Calu3 (cell line): ENCODE measurements around the gene KMT5C. TPM values are rescaled to one million over a fixed set of nuclear protein-coding genes. Genes with fewer than 3 reads are reported as not detected.
A peak's percentile ranks its signal among the peaks of the same experiment; 100 is the strongest.

Source experiments
- BruUV-seq: library from RNA; stranded (reverse); fragments of 400-500 nt; replicated peaks from 2 replicates; lab custom pipeline; 2021; lab: Mats Ljungman, UMichigan
- CTCF ChIA-PET: fragments of 300-600 bp; sonication (Branson Sonifier 250); formaldehyde crosslinking; loops from one replicate; lab custom pipeline; 2022; ENCODE audit warnings: antibody characterized with exemption; lab: Charles Lee
- DNase-seq: peaks from one replicate; pipeline ENCODE4 v3.0.0; 2022
- H3K27ac Mint-ChIP-seq: one replicate; pipeline ENCODE4 v1.8.0; 2022; ENCODE audit warnings: mixed read lengths; ENCODE audit not compliant: unreplicated experiment
- H3K27me3 Mint-ChIP-seq: one replicate; pipeline ENCODE4 v1.8.0; 2022; ENCODE audit warnings: mixed read lengths; ENCODE audit not compliant: unreplicated experiment
- H3K36me3 Mint-ChIP-seq: one replicate; pipeline ENCODE4 v1.8.0; 2022; ENCODE audit warnings: mild to moderate bottlenecking, moderate library complexity, mixed read lengths; ENCODE audit not compliant: insufficient read depth, unreplicated experiment
- H3K4me1 Mint-ChIP-seq: one replicate; pipeline ENCODE4 v1.8.0; 2022; ENCODE audit warnings: mild to moderate bottlenecking, low read depth, mixed read lengths; ENCODE audit not compliant: unreplicated experiment
- H3K4me3 Mint-ChIP-seq: one replicate; pipeline ENCODE4 v1.8.0; 2022; ENCODE audit warnings: mild to moderate bottlenecking, low read depth, moderate library complexity, mixed read lengths; ENCODE audit not compliant: unreplicated experiment
- H3K9me3 Mint-ChIP-seq: one replicate; pipeline ENCODE4 v1.8.0; 2022; ENCODE audit warnings: low read depth, mixed read lengths; ENCODE audit not compliant: unreplicated experiment
- CTCF ChIP-seq: fragments of 200-600 bp; IDR thresholded peaks from one replicate; pipeline ENCODE4 v1.8.0; 2022; ENCODE audit warnings: antibody characterized with exemption; ENCODE audit not compliant: unreplicated experiment
- intact Hi-C: fragments of 100-400 bp; cut with micrococcal nuclease; formaldehyde crosslinking; loops from one replicate; pipeline ENCODE4 v1.10.0; 2022; ENCODE audit not compliant: unreplicated experiment
- total RNA-seq: library from RNA; stranded (reverse); gene quantifications from 2 replicates; pipeline ENCODE4 v1.2.3, GENCODE V29; 2022

The KMT5C gene
- total RNA-seq, 1 experiment from 2014 or later, result 23.5 TPM

- Mint-ChIP-seq H3K27me3 (peaks cover 16% of the 10 kb centered on the region), H3K4me3 (no peak overlapping the region), H3K4me1 (peaks cover 10% of the 10 kb centered on the region), H3K27ac (no peak overlapping the region), H3K36me3 (peaks cover 11% of the 10 kb centered on the region), H3K9me3 (no peaks in the 10 kb centered on the region)
- CTCF ChIA-PET, result no interaction called here
- intact Hi-C loops, result loop anchor here (5.0 kb wide), 1 partner anchor 77 kb away; the partner anchor contains the start of gene TMEM238
- TF ChIP-seq CTCF, result no peak
- no peak for DNase-seq
- BruUV-seq, result no TSS peak
These were observed 34.7 kb upstream of the KMT5C start for GRCh38 chr19:55304980-55305379.

- Mint-ChIP-seq H3K9me3 (no peaks in the 10 kb centered on the region), H3K36me3 (peaks cover 11% of the 10 kb centered on the region), H3K27me3 (peaks cover 11% of the 10 kb centered on the region), H3K27ac (no peak overlapping the region), H3K4me1 (peaks cover 10% of the 10 kb centered on the region), H3K4me3 (no peak overlapping the region)
- no TSS peak for BruUV-seq
- TF ChIP-seq CTCF, result no peak
- DNase-seq, result peak; percentile 56
- CTCF ChIA-PET, result no interaction called here
- intact Hi-C loops, result no loop called here
These were observed 34.2 kb upstream of the KMT5C start for GRCh38 chr19:55305491-55305890.

GRCh38 chr19:55305983-55306562 lies 33.6 kb upstream of the KMT5C start:
- CTCF ChIA-PET, result no interaction called here
- no peak for TF ChIP-seq CTCF
- H3K4me3 Mint-ChIP-seq, result no peak overlapping the region
- peaks cover 10% of the 10 kb centered on the region for H3K4me1 Mint-ChIP-seq
- BruUV-seq, result no TSS peak
- H3K36me3 Mint-ChIP-seq, result peaks cover 11% of the 10 kb centered on the region
- intact Hi-C loops, result no loop called here
- DNase-seq, result no peak
- no peak overlapping the region for H3K27ac Mint-ChIP-seq
- H3K27me3 Mint-ChIP-seq, result peaks cover 6% of the 10 kb centered on the region
- no peaks in the 10 kb centered on the region for H3K9me3 Mint-ChIP-seq

GRCh38 chr19:55306712-55307111 lies 33.0 kb upstream of the KMT5C start:
- DNase-seq, result no peak
- Mint-ChIP-seq H3K27ac (no peak overlapping the region), H3K4me1 (peaks cover 4% of the 10 kb centered on the region), H3K36me3 (peaks cover 4% of the 10 kb centered on the region), H3K4me3 (no peak overlapping the region), H3K9me3 (no peaks in the 10 kb centered on the region), H3K27me3 (no peaks in the 10 kb centered on the region)
- TF ChIP-seq CTCF, result no peak
- no TSS peak for BruUV-seq
- intact Hi-C loops, result no loop called here
- CTCF ChIA-PET, result no interaction called here
